EH (cell line): ENCODE measurements around the gene PPP4R2.

Experiments used
- DNase-seq: peaks from one replicate; pipeline ENCODE4 v3.0.0-alpha.2; 2015; ENCODE audit warnings: low read depth

Gene PPP4R2

GRCh38 chr3:73026111-73026759 is 29.6 kb downstream of the PPP4R2 start:
- DNase-seq: no peak

GRCh38 chr3:73026760-73027113 is 30.1 kb downstream of the PPP4R2 start:
- DNase-seq: no peak

- DNase-seq: no peak
Measured at GRCh38 chr3:73028803-73029202, 32.2 kb downstream of the PPP4R2 start.

- DNase-seq: peak; percentile 89
Measured at GRCh38 chr3:73029321-73029796, 32.7 kb downstream of the PPP4R2 start.

- DNase-seq: no peak
Measured at GRCh38 chr3:73030073-73030597, 33.5 kb downstream of the PPP4R2 start.

- DNase-seq: no peak
Measured at GRCh38 chr3:73031573-73032103, 35.0 kb downstream of the PPP4R2 start.

GRCh38 chr3:73036694-73037591 is 40.3 kb downstream of the PPP4R2 start:
- DNase-seq: peak; percentile 75

GRCh38 chr3:73041537-73041936 is 44.9 kb downstream of the PPP4R2 start:
- DNase-seq: no peak

- DNase-seq: no peak
Measured at GRCh38 chr3:73043414-73043813, 46.8 kb downstream of the PPP4R2 start.

GRCh38 chr3:73045391-73045790 is 48.8 kb downstream of the PPP4R2 start:
- DNase-seq: no peak

GRCh38 chr3:73046195-73046594 is 49.6 kb downstream of the PPP4R2 start:
- no peak for DNase-seq

- DNase-seq: no peak
Measured at GRCh38 chr3:73049319-73049718, 52.7 kb downstream of the PPP4R2 start.

GRCh38 chr3:73052857-73053256 is 56.2 kb downstream of the PPP4R2 start:
- DNase-seq: peak; percentile 53

- DNase-seq: no peak
Measured at GRCh38 chr3:73055583-73055982, 59.0 kb downstream of the PPP4R2 start.

- peak; percentile 65 for DNase-seq
Measured at GRCh38 chr3:73056014-73056844, 59.6 kb downstream of the PPP4R2 start.

- DNase-seq: no peak
Measured at GRCh38 chr3:73056845-73057150, 60.2 kb downstream of the PPP4R2 start.

- peak; percentile 59 for DNase-seq
Measured at GRCh38 chr3:73060302-73060723, 63.7 kb downstream of the PPP4R2 start.

- DNase-seq: no peak
Measured at GRCh38 chr3:73061416-73061815, 64.8 kb downstream of the PPP4R2 start, which contains the start of gene EBLN2. EBLN2 (plus strand) TSS chr3:73061659; CDS start chr3:73062082, 423 bp downstream.

- peak; percentile 34 for DNase-seq
Measured at GRCh38 chr3:73066243-73066642, 69.6 kb downstream of the PPP4R2 start.

GRCh38 chr3:73068419-73068818 is 71.8 kb downstream of the PPP4R2 start:
- no peak for DNase-seq

- no peak for DNase-seq
Measured at GRCh38 chr3:73069187-73069586, 72.6 kb downstream of the PPP4R2 start.
